Measurements from ENCODE around the gene PDE4D.

- no peak for TF ChIP-seq EZH2 (IDR thresholded peaks at IDR 0.05; ENCODE audit: borderline replicate concordance, insufficient read depth, low read depth, low read length, poor library complexity, severe bottlenecking)
- TF ChIP-seq CTCF (IDR thresholded peaks at IDR 0.05), result no peak
These were observed 477.5 kb downstream of the PDE4D start for GRCh38 chr5:59416026-59416425.
